GM21515 (cell line): ENCODE measurements around the gene CLPTM1L.

ENCODE experiments used
- ATAC-seq: cut with Tn5 transposase; IDR thresholded peaks from one replicate; pipeline ENCODE4 v1.9.1; 2021; ENCODE audit not compliant: unreplicated experiment

CLPTM1L gene, protein sequence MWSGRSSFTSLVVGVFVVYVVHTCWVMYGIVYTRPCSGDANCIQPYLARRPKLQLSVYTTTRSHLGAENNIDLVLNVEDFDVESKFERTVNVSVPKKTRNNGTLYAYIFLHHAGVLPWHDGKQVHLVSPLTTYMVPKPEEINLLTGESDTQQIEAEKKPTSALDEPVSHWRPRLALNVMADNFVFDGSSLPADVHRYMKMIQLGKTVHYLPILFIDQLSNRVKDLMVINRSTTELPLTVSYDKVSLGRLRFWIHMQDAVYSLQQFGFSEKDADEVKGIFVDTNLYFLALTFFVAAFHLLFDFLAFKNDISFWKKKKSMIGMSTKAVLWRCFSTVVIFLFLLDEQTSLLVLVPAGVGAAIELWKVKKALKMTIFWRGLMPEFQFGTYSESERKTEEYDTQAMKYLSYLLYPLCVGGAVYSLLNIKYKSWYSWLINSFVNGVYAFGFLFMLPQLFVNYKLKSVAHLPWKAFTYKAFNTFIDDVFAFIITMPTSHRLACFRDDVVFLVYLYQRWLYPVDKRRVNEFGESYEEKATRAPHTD

GRCh38 chr5:1344975-1345838 lies at the start of gene CLPTM1L:
CLPTM1L (minus strand) TSS chr5:1345099; CDS start chr5:1344841, 258 bp downstream.
- peak; percentile 63 for ATAC-seq

GRCh38 chr5:1393571-1394501 lies 48.9 kb upstream of the CLPTM1L start:
- no peak for ATAC-seq

DNA sequence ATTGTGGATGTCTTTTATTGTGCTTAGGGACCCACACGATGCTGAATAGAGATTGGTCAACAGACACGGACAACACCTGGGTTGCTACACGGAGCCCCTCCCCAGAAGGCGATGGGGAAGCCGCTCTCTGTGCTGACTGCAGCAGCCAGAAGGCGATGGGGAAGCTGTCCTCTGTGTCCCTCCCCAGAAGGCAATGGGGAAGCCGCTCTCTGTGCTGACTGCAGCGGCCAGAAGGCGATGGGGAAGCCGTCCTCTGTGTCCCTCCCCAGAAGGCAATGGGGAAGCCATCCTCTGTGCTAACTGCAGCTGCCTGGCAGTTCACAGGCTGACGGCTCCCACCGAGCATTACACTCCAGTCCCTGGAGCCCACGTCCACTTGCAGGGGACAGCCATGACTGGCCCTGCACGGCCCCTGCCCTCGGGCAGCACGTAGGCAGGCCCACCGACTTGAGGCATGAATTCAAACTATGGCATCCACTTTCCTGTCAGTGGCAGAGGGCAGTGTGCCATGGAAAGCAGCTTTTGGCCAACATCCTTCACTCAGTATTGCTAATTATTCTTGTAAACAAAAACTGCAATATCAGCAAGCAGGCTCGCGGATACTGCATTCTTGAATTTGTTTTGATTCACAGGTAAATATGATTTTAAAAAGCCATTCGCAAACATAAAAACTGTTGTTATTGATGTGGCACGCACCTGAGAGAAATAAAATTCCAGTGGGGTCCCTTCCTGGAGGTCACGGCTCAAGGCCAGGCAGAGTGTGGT lies 48.1 kb upstream of the CLPTM1L start:
- no peak for ATAC-seq

- ATAC-seq = no peak
These were observed 47.4 kb upstream of the CLPTM1L start for GRCh38 chr5:1392261-1392660.

GRCh38 chr5:1391691-1392090 lies 46.8 kb upstream of the CLPTM1L start:
- ATAC-seq = no peak

GRCh38 chr5:1390861-1391600 lies 46.1 kb upstream of the CLPTM1L start:
- no peak for ATAC-seq

DNA sequence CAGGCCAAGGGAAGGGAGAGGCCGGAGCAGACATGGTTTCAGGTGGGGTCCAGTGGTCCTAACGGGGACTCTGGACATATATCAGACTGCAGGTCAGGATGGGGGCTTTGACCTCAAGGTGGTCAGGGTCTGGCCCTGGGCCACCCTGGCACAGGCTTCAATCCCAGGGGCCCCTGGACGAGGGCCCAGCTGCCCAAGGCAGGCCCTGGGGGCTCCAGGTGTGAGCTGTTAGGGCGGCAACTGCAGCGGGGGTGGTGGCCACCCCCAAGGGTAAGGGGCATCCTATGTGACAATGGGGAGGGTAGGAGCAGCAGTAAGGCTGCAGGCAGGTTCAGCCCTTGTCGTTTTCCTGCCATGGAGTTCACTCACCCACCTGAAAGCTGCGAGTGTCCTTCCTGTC lies 45.4 kb upstream of the CLPTM1L start:
- no peak for ATAC-seq

DNA sequence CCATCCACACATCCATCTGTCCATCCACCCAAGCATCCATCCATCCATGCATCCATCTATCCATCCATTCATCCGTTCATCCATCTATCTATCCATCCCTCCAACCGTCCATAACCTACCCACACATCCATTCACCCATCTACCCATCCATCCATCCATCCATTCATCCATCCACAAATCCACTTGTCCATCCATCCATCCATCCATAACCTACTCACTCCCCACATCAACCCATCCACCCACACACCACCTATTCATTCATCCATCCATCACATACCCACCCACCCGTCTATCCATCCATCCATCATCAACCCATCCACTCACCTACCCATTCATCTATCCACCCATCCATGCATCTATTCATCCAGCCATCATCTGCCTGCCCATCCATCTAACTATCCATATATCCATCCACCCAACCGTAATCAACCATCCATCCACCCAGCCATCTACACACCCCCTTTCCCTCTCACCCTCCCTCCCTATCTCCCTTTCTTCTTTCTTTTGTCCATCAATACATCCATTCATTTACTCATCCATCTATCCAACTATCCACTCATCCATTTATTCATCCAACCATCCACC lies 43.6 kb upstream of the CLPTM1L start:
- no peak for ATAC-seq

GRCh38 chr5:1387876-1388275 lies 43.0 kb upstream of the CLPTM1L start:
- ATAC-seq = no peak

DNA sequence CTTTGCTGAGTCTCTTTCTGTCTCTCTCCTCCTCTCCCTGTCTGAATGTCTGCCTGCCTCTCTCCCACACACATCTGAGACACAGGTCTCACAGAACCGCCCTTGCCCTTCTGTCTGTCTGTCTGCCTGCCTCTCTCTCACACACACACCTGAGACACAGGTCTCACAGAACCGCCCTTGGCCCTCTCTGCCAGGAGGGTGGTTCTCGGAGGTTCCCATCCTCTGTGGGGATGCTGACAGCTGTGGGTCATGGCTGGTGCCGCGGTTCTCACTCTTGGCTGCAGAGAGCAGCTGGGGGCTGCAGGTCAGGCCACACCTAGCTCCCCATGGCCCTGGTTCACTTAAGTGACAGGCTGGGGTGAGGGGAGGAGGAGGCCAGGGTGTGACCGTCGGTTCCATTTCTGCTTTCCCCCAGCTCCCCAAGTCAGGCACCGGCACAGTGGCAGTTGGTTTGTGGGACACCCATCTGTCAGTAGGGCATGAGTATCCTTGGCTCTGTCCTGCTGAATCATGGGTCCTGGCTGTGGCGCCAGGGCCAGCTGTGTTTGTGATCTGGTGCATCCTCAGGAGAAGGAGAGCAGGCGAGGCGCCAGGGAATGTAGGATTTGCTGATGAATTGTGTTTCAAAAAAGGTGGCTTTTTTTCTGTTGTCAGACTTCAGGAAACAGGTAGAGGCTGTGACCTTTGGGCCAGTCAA lies 42.3 kb upstream of the CLPTM1L start:
- no peak for ATAC-seq

- peak; percentile 51 for ATAC-seq
These were observed 41.4 kb upstream of the CLPTM1L start for GRCh38 chr5:1386274-1386717.

GRCh38 chr5:1385395-1386273 lies 40.7 kb upstream of the CLPTM1L start:
- ATAC-seq = peak; percentile 90

DNA sequence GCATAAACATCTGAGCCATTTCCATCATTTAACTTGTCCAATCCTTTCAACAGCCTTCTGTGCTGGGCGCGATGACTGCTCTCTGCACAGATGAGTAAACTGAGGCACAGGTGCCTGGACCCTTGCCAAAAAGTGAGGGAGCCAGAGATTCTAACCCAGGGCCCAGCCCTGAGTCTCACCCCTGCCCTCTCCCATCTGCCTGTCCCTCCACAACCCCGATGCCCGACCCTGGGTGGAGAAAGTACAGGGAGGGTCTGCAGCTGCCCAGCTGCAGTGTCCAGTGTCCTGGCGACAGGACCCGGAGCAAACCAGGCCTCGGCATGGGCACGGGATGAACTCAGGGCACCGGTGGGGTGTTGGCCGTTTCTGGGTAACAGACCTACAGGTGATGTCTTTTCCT lies 39.6 kb upstream of the CLPTM1L start:
- ATAC-seq = no peak

GRCh38 chr5:1383886-1384401 lies 39.0 kb upstream of the CLPTM1L start:
- no peak for ATAC-seq

DNA sequence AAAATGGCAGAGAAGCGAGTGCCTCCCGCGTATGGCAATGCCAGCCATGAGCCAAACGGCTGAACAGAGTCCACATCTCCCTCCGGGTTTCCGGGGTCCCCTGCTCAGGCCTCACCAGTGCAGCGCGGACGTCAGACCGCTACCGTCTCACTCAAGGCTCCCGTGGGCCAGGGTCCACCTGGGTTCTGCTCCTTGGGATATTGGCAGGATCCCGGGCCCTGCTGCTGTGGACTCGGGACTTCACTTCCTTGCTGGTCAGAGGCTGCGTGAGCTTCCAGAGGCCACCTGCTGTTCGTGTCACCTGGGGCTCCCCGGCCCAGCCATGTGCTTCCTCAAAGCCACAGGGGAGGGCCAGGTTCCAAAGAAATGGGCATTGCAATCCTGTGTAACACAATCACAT lies 38.4 kb upstream of the CLPTM1L start:
- no peak for ATAC-seq

- ATAC-seq = no peak
These were observed 37.4 kb upstream of the CLPTM1L start for GRCh38 chr5:1382248-1382700.
